GM19438 (cell line): Measurements from ENCODE around the gene CCDC90B.
"Not testable (repeated sequence)": the region's sequence is repeated elsewhere in the genome, so short reads cannot be mapped to it uniquely, and the experiment has no call there.

Source experiments
- ATAC-seq: cut with Tn5 transposase; IDR thresholded peaks from one replicate; pipeline ENCODE4 v1.9.1; 2021; ENCODE audit warnings: low read depth; ENCODE audit not compliant: unreplicated experiment

CCDC90B gene, protein sequence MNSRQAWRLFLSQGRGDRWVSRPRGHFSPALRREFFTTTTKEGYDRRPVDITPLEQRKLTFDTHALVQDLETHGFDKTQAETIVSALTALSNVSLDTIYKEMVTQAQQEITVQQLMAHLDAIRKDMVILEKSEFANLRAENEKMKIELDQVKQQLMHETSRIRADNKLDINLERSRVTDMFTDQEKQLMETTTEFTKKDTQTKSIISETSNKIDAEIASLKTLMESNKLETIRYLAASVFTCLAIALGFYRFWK

GRCh38 chr11:83285771-83286528, at the start of gene CCDC90B:
TSS of gene CCDC90B (minus strand) at chr11:83286367. CDS start at chr11:83285972, 395 bp downstream.
- peak; percentile 85 for ATAC-seq

GRCh38 chr11:83335446-83336070, 49.4 kb upstream of the CCDC90B start:
- ATAC-seq: no peak

GRCh38 chr11:83330303-83330702, 44.1 kb upstream of the CCDC90B start:
- ATAC-seq: no peak

GRCh38 chr11:83326326-83326725, 40.2 kb upstream of the CCDC90B start:
- ATAC-seq: no peak

GRCh38 chr11:83319346-83319745, 33.2 kb upstream of the CCDC90B start:
- ATAC-seq: no peak

GRCh38 chr11:83318931-83319330, 32.8 kb upstream of the CCDC90B start:
- ATAC-seq: no peak

- no peak for ATAC-seq
These were observed 31.9 kb upstream of the CCDC90B start for GRCh38 chr11:83317757-83318690.

- not testable (repeated sequence) for ATAC-seq
These were observed 30.7 kb upstream of the CCDC90B start for GRCh38 chr11:83316897-83317268.

DNA sequence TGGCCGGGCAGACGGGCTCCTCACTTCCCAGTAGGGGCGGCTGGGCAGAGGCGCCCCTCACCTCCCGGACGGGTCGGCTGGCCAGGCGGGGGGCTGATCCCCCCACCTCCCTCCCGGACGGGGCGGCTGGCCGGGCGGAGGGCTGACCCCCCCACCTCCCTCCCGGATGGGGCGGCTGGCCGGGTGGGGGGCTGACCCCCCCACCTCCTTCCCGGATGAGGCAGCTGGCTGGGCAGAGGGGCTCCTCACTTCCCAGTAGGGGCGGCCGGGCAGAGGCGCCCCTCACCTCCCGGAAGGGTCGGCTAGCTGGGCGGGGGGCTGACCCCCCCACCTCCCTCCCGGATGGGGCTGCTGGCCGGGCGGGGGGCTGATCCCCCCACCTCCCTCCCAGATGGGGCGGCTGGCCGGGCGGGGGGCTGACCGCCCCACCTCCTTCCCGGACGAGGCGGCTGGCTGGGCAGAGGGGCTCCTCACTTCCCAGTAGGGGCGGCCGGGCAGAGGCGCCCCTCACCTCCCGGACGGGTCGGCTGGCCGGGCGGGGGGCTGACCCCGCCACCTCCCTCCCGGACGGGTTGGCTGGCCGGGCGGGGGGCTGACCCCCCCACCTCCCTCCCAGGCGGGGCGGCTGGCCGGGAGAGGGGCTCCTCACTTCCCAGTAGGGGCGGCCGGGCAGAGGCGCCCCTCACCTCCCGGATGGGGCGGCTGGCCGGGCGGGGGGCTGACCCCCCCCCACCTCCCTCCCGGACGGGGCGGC, 30.2 kb upstream of the CCDC90B start:
- not testable (repeated sequence) for ATAC-seq

GRCh38 chr11:83312430-83312829, 26.3 kb upstream of the CCDC90B start:
- ATAC-seq: no peak

DNA sequence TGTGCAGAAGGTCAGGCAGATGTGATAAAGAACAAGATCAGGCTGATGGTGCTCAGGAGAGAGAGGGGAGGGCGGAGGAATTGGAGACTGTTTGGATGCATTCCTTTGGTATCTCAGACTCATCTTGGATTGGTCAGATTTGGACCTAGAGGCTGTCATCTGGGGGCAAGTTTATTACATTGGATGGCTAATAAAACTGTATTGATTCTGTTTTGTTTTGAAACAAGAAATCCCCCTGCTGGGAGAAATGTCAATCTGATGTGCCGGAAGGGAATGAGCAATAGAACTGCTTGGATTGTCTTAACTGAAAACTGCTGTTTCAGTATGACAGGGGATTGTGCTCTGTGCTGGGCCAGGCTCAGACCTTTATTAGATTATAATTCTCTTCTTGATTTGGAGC, 25.5 kb upstream of the CCDC90B start:
- ATAC-seq: no peak

DNA sequence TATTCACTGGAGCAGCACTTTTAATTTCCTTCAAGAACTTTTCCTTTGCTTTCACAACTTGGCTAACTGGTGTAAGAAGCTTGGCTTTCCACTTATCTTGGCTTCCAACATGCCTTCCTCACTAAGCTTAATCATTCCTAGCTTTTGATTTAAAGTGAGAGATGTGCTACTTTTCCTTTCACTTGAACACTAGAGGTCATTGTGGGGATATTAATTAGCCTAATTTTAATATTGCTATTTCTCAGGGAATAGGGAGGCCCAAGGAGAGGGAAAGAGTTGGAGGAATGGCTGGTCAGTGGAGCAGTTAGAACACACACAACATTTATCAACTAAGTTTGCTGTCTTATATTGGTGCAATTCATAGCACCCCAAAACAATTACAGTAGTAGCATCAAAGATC, 24.6 kb upstream of the CCDC90B start:
- no peak for ATAC-seq

DNA sequence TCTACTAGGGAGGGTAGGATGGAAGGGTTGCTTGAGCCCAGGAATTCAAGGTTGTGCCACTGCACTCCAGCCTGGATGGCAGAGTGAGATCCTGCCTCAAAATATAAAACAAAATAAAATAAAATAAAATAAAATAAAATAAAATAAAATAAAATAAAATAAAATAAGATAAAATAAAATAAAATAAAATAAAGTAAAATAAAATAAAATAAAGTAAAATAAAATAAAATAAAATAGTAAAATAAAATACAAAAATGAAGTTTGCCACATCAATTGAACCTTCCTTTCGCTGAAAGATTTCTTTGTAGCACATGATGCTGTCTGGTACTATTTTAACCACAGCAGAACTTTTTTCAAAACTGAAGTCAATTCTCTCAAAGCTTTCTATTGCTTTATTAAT, 22.4 kb upstream of the CCDC90B start:
- not testable (repeated sequence) for ATAC-seq

DNA sequence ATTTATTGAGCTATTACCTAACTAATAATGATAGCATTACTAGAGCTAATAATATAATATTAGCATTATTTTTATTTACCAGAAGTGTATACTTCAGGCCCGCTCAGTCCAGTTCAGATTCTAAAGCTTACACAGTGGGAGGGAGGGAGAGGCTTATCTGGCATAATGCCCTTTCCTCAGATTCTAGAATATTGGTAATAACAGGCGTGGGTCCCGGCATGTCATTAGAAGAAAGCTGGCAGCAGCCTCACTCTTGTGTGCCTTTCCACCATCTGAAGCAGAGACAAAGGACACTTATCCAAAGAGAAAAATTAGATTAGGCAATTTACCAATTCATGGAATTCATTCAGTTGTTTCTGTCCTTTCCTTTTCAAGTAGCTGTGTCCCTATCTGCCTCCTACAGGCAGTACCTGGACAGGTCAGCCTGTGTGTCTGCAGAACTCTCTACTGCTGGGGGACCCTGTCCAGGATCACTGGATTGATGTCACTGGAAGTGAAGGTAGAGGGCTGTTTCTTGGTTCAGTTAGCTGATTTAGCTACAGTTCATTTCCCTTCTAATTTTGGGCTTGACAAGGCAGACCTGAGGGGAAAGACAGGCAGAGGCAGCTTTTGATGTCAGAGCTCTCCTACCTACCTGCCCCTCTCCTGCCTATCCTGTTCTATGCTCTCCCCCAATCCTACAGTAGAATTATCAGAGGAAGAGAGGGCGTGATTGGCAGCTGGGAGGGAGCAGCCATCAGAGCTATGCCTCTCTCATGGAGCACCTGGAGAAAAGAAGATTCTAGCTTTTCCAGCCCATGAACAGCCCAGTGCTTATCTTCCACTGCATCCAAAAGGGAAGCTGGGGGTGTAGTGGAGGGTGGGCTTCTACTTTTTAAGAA, 20.3 kb upstream of the CCDC90B start:
- ATAC-seq: no peak

GRCh38 chr11:83303316-83303715, 17.1 kb upstream of the CCDC90B start:
- ATAC-seq: no peak

DNA sequence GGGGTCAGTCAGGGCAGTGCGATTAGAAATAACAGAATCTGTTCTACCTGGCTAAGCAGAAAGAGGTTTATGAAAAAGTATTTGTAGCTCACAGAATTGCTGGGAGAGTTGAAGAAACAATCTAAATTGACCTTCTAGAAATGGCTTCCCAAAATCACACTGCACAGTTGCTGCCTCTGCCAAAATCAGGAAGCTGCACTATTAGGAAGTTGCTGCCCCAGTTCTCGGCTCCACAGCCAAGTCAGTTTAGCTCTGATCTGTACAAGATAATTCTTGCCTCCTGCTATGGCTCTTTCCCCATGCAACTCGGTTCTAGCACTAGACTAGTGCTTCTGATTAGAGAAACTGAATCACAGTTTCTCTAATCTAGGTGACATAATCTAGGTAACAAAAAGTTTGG, 16.0 kb upstream of the CCDC90B start:
- ATAC-seq: no peak

- ATAC-seq: no peak
These were observed 13.5 kb upstream of the CCDC90B start for GRCh38 chr11:83299681-83300080.

- ATAC-seq: no peak
These were observed 8.0 kb upstream of the CCDC90B start for GRCh38 chr11:83294208-83294607.

DNA sequence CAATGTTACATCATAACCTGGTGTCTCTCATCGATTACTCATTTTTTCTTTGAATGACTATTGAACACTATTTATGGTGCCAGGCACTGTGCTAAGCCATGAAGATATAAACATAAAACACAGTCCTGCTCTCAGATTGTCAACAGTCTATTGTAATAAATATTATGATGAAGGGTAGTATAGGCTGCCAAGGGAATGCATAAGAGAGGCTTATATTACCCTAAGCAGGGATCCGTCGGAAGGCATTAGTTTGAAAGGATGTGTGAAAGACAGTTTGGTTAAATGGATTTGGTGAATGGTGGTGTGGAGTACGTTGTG, 7.2 kb upstream of the CCDC90B start:
- ATAC-seq: no peak
